SIG-M5 treated with dmso at 0.1 percent for 504 hours (cell line): ENCODE results near the gene FANCC.

ENCODE experiments used
- DNase-seq: peaks from one replicate; lab custom pipeline; 2025; ENCODE audit not compliant: unreplicated experiment; lab: John Stamatoyannopoulos, UW

The FANCC gene

GRCh38 chr9:95127249-95128176 is 190.0 kb downstream of the FANCC start:
- DNase-seq = peak; percentile 53

- no peak for DNase-seq
These were observed 190.8 kb downstream of the FANCC start for GRCh38 chr9:95126739-95127138.

GRCh38 chr9:95125652-95126051 is 191.9 kb downstream of the FANCC start:
- DNase-seq = no peak

GRCh38 chr9:95124582-95125367 is 192.7 kb downstream of the FANCC start:
- no peak for DNase-seq

- no peak for DNase-seq
These were observed 196.6 kb downstream of the FANCC start for GRCh38 chr9:95120781-95121370.

- no peak for DNase-seq
These were observed 198.9 kb downstream of the FANCC start for GRCh38 chr9:95118596-95118995.

GRCh38 chr9:95116808-95117204 is 200.7 kb downstream of the FANCC start:
- DNase-seq = no peak

- DNase-seq = no peak
These were observed 201.3 kb downstream of the FANCC start for GRCh38 chr9:95116002-95116807.

GRCh38 chr9:95115104-95115503 is 202.4 kb downstream of the FANCC start:
- no peak for DNase-seq

- DNase-seq = no peak
These were observed 204.9 kb downstream of the FANCC start for GRCh38 chr9:95112436-95113280.

- DNase-seq = no peak
These were observed 205.8 kb downstream of the FANCC start for GRCh38 chr9:95111716-95112115.

- DNase-seq = no peak
These were observed 206.5 kb downstream of the FANCC start for GRCh38 chr9:95110921-95111525.

GRCh38 chr9:95109456-95109855 is 208.1 kb downstream of the FANCC start:
- DNase-seq = no peak

- DNase-seq = no peak
These were observed 208.7 kb downstream of the FANCC start for GRCh38 chr9:95108777-95109176.

GRCh38 chr9:95107976-95108375 is 209.5 kb downstream of the FANCC start:
- no peak for DNase-seq

- no peak for DNase-seq
These were observed 210.3 kb downstream of the FANCC start for GRCh38 chr9:95107001-95107749.

GRCh38 chr9:95105519-95106287 is 211.8 kb downstream of the FANCC start:
- DNase-seq = no peak

GRCh38 chr9:95104980-95105379 is 212.5 kb downstream of the FANCC start:
- DNase-seq = no peak
